Loucy (cell line): ENCODE data around the gene TRAPPC2L.

ENCODE experiments used
- H2AFZ ChIP-seq: fragments of 200-600 bp; sonication (generic); 2 replicates; pipeline ENCODE4 v1.6.0; 2016; ENCODE audit warnings: antibody characterized with exemption, mild to moderate bottlenecking, low read length, moderate library complexity
- H3F3A ChIP-seq: fragments of 200-600 bp; 2 replicates; pipeline ENCODE4 v1.6.0; 2016; ENCODE audit warnings: antibody characterized with exemption, low read depth, mild to moderate bottlenecking
- H3K27me3 ChIP-seq: fragments of 200-600 bp; sonication (generic); 2 replicates; pipeline ENCODE4 v1.6.1; 2014; ENCODE audit warnings: low read length, mild to moderate bottlenecking; ENCODE audit not compliant: insufficient read depth, poor library complexity, severe bottlenecking
- H3K36me3 ChIP-seq: fragments of 200-600 bp; sonication (generic); 2 replicates; pipeline ENCODE4 v1.6.1; 2016; ENCODE audit warnings: low read length; ENCODE audit not compliant: insufficient read depth
- H3K4me1 ChIP-seq: fragments of 200-600 bp; sonication (generic); 2 replicates; pipeline ENCODE4 v1.5.1; 2014; ENCODE audit warnings: low read length, mild to moderate bottlenecking; ENCODE audit not compliant: insufficient read depth, poor library complexity, severe bottlenecking
- H3K4me2 ChIP-seq: fragments of 200-600 bp; sonication (generic); 2 replicates; pipeline ENCODE4 v1.6.0; 2014; ENCODE audit warnings: antibody characterized with exemption, low read length, low read depth, mild to moderate bottlenecking; ENCODE audit not compliant: poor library complexity, severe bottlenecking
- H3K4me3 ChIP-seq: fragments of 200-600 bp; sonication (generic); 2 replicates; pipeline ENCODE4 v1.5.1; 2014; ENCODE audit warnings: low read length, mild to moderate bottlenecking, mixed read lengths; ENCODE audit not compliant: poor library complexity, severe bottlenecking
- H3K79me2 ChIP-seq: fragments of 200-600 bp; sonication (generic); 2 replicates; pipeline ENCODE4 v1.6.1; 2014; ENCODE audit warnings: low read length; ENCODE audit not compliant: insufficient read depth
- H3K9ac ChIP-seq: fragments of 200-600 bp; sonication (generic); 2 replicates; pipeline ENCODE4 v1.6.0; 2014; ENCODE audit warnings: mild to moderate bottlenecking, low read depth, low read length, moderate library complexity; ENCODE audit not compliant: poor library complexity, severe bottlenecking
- H3K9me2 ChIP-seq: fragments of 200-600 bp; sonication (generic); replicated peaks from 2 replicates; pipeline ENCODE4 v1.6.1; 2016; ENCODE audit warnings: low read depth, low read length, mixed read lengths
- H3K9me3 ChIP-seq: fragments of 200-600 bp; sonication (generic); 2 replicates; pipeline ENCODE4 v1.6.1; 2014; ENCODE audit warnings: mild to moderate bottlenecking, antibody characterized with exemption, low read length, low read depth; ENCODE audit not compliant: insufficient read depth
- H4K20me1 ChIP-seq: fragments of 200-600 bp; sonication (generic); 2 replicates; pipeline ENCODE4 v1.6.0; 2014; ENCODE audit warnings: antibody characterized with exemption, low read length, mild to moderate bottlenecking; ENCODE audit not compliant: insufficient read depth, poor library complexity, severe bottlenecking
- CTCF ChIP-seq: fragments of 200-600 bp; sonication (generic); conservative IDR thresholded peaks from 2 replicates; pipeline ENCODE4 v1.5.1; 2014; ENCODE audit warnings: mild to moderate bottlenecking, antibody characterized with exemption, low read length
- EZH2phosphoT487 ChIP-seq: fragments of 200-600 bp; IDR thresholded peaks from 2 replicates; pipeline ENCODE4 v1.6.1; 2018; ENCODE audit warnings: antibody characterized with exemption, mild to moderate bottlenecking, moderate library complexity, borderline replicate concordance

TRAPPC2L gene

GRCh38 chr16:88854306-88855111 is 2.4 kb upstream of the TRAPPC2L start:
- H3K36me3 ChIP-seq, result no peaks in the 10 kb centered on the region
- no peaks in the 10 kb centered on the region for H3K27me3 ChIP-seq
- peaks cover 14% of the 10 kb centered on the region for H3K4me1 ChIP-seq
- no peaks in the 10 kb centered on the region for H3K9me2 ChIP-seq
- H3F3A ChIP-seq, result no peaks in the 10 kb centered on the region
- H3K4me2 ChIP-seq, result peak overlapping the region; percentile 37
- H4K20me1 ChIP-seq, result no peaks in the 10 kb centered on the region
- no peaks in the 10 kb centered on the region for H3K79me2 ChIP-seq
- H2AFZ ChIP-seq, result no peak overlapping the region
- no peak overlapping the region for H3K9ac ChIP-seq
- no peak overlapping the region for H3K4me3 ChIP-seq
- H3K9me3 ChIP-seq, result no peaks in the 10 kb centered on the region
- TF ChIP-seq CTCF, result no peak
- no peak for TF ChIP-seq EZH2phosphoT487

GRCh38 chr16:88855176-88855575 is 1.8 kb upstream of the TRAPPC2L start:
- H3K79me2 ChIP-seq, result no peaks in the 10 kb centered on the region
- peaks cover 14% of the 10 kb centered on the region for H3K4me1 ChIP-seq
- no peak for TF ChIP-seq CTCF
- no peaks in the 10 kb centered on the region for H4K20me1 ChIP-seq
- no peaks in the 10 kb centered on the region for H3F3A ChIP-seq
- H3K9me3 ChIP-seq, result no peaks in the 10 kb centered on the region
- H3K9me2 ChIP-seq, result no peaks in the 10 kb centered on the region
- no peak overlapping the region for H3K4me3 ChIP-seq
- H2AFZ ChIP-seq, result no peak overlapping the region
- H3K4me2 ChIP-seq, result peak overlapping the region; percentile 37
- no peaks in the 10 kb centered on the region for H3K36me3 ChIP-seq
- H3K27me3 ChIP-seq, result no peaks in the 10 kb centered on the region
- H3K9ac ChIP-seq, result no peak overlapping the region

- H3K9ac ChIP-seq, result no peak overlapping the region
- H4K20me1 ChIP-seq, result no peaks in the 10 kb centered on the region
- no peaks in the 10 kb centered on the region for H3K36me3 ChIP-seq
- TF ChIP-seq EZH2phosphoT487, result no peak
- H3K27me3 ChIP-seq, result no peaks in the 10 kb centered on the region
- no peaks in the 10 kb centered on the region for H3K9me3 ChIP-seq
- H3K4me2 ChIP-seq, result peak overlapping the region; percentile 37
- H2AFZ ChIP-seq, result no peak overlapping the region
- H3K4me1 ChIP-seq, result peaks cover 14% of the 10 kb centered on the region
- no peaks in the 10 kb centered on the region for H3F3A ChIP-seq
- no peaks in the 10 kb centered on the region for H3K79me2 ChIP-seq
- no peak overlapping the region for H3K4me3 ChIP-seq
- no peaks in the 10 kb centered on the region for H3K9me2 ChIP-seq
Observed at GRCh38 chr16:88855736-88856121, 1.2 kb upstream of the TRAPPC2L start.
